Fibroblast of skin of scalp (primary cell): ENCODE data around the gene UGT3A2.

ENCODE experiments used
- DNase-seq: peaks from one replicate; pipeline ENCODE4 v3.0.0-alpha.2; 2013

The UGT3A2 gene

GRCh38 chr5:35999547-35999946 is 67.1 kb downstream of the UGT3A2 start:
- DNase-seq, result no peak

- no peak for DNase-seq
Measured at GRCh38 chr5:35996076-35996475, 70.6 kb downstream of the UGT3A2 start.

- no peak for DNase-seq
Measured at GRCh38 chr5:35990941-35991611, 75.6 kb downstream of the UGT3A2 start, which contains the start of gene UGT3A1. TSS of gene UGT3A1 (minus strand) at chr5:35991390. CDS start at chr5:35991240, 150 bp downstream.

GRCh38 chr5:35990520-35990919 is 76.2 kb downstream of the UGT3A2 start:
- DNase-seq, result no peak

GRCh38 chr5:35988529-35988928 is 78.2 kb downstream of the UGT3A2 start:
- DNase-seq, result no peak

GRCh38 chr5:35987776-35988175 is 78.9 kb downstream of the UGT3A2 start:
- no peak for DNase-seq
